ENCODE data around the gene CHD1.

CHD1 gene

GRCh38 chr5:98954392-98955028, 25.7 kb upstream of the CHD1 start:
- TF ChIP-seq CTCF (conservative IDR thresholded peaks at IDR 0.05) = no peak
- no peak overlapping the region for H3K27ac ChIP-seq

GRCh38 chr5:98942847-98943246, 14.0 kb upstream of the CHD1 start:
- no peak overlapping the region for H3K27ac ChIP-seq
- no peak for TF ChIP-seq CTCF (conservative IDR thresholded peaks at IDR 0.05)

GRCh38 chr5:98941131-98941883, 12.5 kb upstream of the CHD1 start:
- H3K27ac ChIP-seq = no peak overlapping the region
- TF ChIP-seq CTCF (conservative IDR thresholded peaks at IDR 0.05) = no peak

- TF ChIP-seq CTCF (conservative IDR thresholded peaks at IDR 0.05) = no peak
- H3K27ac ChIP-seq = no peak overlapping the region
Measured at GRCh38 chr5:98940581-98940980, 11.8 kb upstream of the CHD1 start.

GRCh38 chr5:98938464-98938863, 9.7 kb upstream of the CHD1 start:
- no peak overlapping the region for H3K27ac ChIP-seq
- no peak for TF ChIP-seq CTCF (conservative IDR thresholded peaks at IDR 0.05)

- H3K27ac ChIP-seq = no peak overlapping the region
- TF ChIP-seq CTCF (conservative IDR thresholded peaks at IDR 0.05) = no peak
Measured at GRCh38 chr5:98936948-98937715, 8.3 kb upstream of the CHD1 start.

GRCh38 chr5:98935206-98935605, 6.4 kb upstream of the CHD1 start:
- no peak for TF ChIP-seq CTCF (conservative IDR thresholded peaks at IDR 0.05)
- no peak overlapping the region for H3K27ac ChIP-seq

Measured in VCaP (cell line).